DMS79 treated with DMSO at 0.1 percent for 48 hours (cell line): ENCODE data around the gene YJEFN3.

Experiments
- DNase-seq: peaks from one replicate; lab custom pipeline; 2025; lab: John Stamatoyannopoulos, UW

YJEFN3 gene

GRCh38 chr19:19539698-19540063 lies 11.0 kb downstream of the YJEFN3 start:
- DNase-seq: no peak

- no peak for DNase-seq
These were observed 11.5 kb downstream of the YJEFN3 start for GRCh38 chr19:19540064-19540714.

GRCh38 chr19:19540715-19541515 lies 12.2 kb downstream of the YJEFN3 start:
- no peak for DNase-seq

GRCh38 chr19:19541616-19542015 lies 12.9 kb downstream of the YJEFN3 start:
- no peak for DNase-seq

- DNase-seq: no peak
These were observed 13.8 kb downstream of the YJEFN3 start for GRCh38 chr19:19542507-19542906.

GRCh38 chr19:19543101-19543500 lies 14.4 kb downstream of the YJEFN3 start:
- DNase-seq: no peak

- no peak for DNase-seq
These were observed 14.9 kb downstream of the YJEFN3 start for GRCh38 chr19:19543640-19544039.

GRCh38 chr19:19544257-19544953 lies 15.7 kb downstream of the YJEFN3 start:
- DNase-seq: no peak

GRCh38 chr19:19544954-19545591 lies 16.4 kb downstream of the YJEFN3 start:
- DNase-seq: no peak

GRCh38 chr19:19545707-19546106 lies 17.0 kb downstream of the YJEFN3 start:
- no peak for DNase-seq

GRCh38 chr19:19546751-19547162 lies 18.0 kb downstream of the YJEFN3 start:
- DNase-seq: no peak

- DNase-seq: no peak
These were observed 19.1 kb downstream of the YJEFN3 start for GRCh38 chr19:19547674-19548336.

GRCh38 chr19:19548915-19549759 lies 20.4 kb downstream of the YJEFN3 start:
- DNase-seq: no peak

- DNase-seq: no peak
These were observed 21.2 kb downstream of the YJEFN3 start for GRCh38 chr19:19549804-19550464.

GRCh38 chr19:19550485-19550929 lies 21.8 kb downstream of the YJEFN3 start:
- no peak for DNase-seq

- DNase-seq: no peak
These were observed 22.5 kb downstream of the YJEFN3 start for GRCh38 chr19:19550972-19551852.

GRCh38 chr19:19551853-19552192 lies 23.1 kb downstream of the YJEFN3 start:
- DNase-seq: no peak

- DNase-seq: no peak
These were observed 24.1 kb downstream of the YJEFN3 start for GRCh38 chr19:19552798-19553197.

- no peak for DNase-seq
These were observed 25.0 kb downstream of the YJEFN3 start for GRCh38 chr19:19553670-19554069.
